HUES6 (cell line): ENCODE results near the gene FAM180B.

Experiments used
- H3K27ac ChIP-seq: 2 replicates; pipeline ENCODE4 v1.7.0; 2013; ENCODE audit warnings: low read depth, mild to moderate bottlenecking, low read length, inconsistent platforms
- H3K27me3 ChIP-seq: 2 replicates; pipeline ENCODE4 v1.6.1; 2013; ENCODE audit warnings: low read length; ENCODE audit not compliant: control insufficient read depth, insufficient read depth
- H3K36me3 ChIP-seq: 2 replicates; pipeline ENCODE4 v1.6.1; 2013; ENCODE audit warnings: low read length; ENCODE audit not compliant: control insufficient read depth, insufficient read depth
- H3K4me1 ChIP-seq: 2 replicates; pipeline ENCODE4 v1.6.1; 2013; ENCODE audit warnings: low read length; ENCODE audit not compliant: control insufficient read depth, insufficient read depth
- H3K4me3 ChIP-seq: 2 replicates; pipeline ENCODE4 v1.5.1; 2013; ENCODE audit warnings: low read depth, low read length
- H3K9ac ChIP-seq: one replicate; pipeline ENCODE4 v1.6.1; 2013; ENCODE audit warnings: mild to moderate bottlenecking, low read length
- H3K9me3 ChIP-seq: 2 replicates; pipeline ENCODE4 v1.6.1; 2013; ENCODE audit warnings: low read depth, low read length; ENCODE audit not compliant: control insufficient read depth, insufficient read depth

The FAM180B gene

DNA sequence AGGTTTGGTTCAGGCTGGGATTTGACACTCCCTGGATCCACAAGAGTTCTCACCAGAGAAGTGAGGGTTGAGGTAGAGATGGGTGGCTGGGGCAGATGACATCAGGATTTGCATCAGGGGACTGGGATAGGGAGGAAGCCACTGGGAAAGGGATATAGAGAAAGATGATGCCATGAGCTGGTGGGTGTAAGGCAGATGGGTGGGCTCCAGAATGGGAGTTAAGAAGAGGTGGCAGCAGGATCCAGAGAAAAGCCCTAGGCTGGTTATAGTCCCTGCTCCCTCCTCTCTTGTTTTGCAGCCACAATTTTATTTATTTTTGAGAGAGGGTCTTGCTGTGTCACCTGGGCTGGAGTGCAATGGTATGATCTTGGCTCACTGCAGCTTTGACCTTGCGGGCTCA lies 9.5 kb downstream of the FAM180B start:
- H3K36me3 ChIP-seq, result no peaks in the 10 kb centered on the region
- H3K4me3 ChIP-seq, result no peak overlapping the region
- peaks cover 45% of the 10 kb centered on the region for H3K27me3 ChIP-seq
- H3K9ac ChIP-seq, result no peak overlapping the region
- no peak overlapping the region for H3K27ac ChIP-seq
- peaks cover 32% of the 10 kb centered on the region for H3K4me1 ChIP-seq
- no peaks in the 10 kb centered on the region for H3K9me3 ChIP-seq

DNA sequence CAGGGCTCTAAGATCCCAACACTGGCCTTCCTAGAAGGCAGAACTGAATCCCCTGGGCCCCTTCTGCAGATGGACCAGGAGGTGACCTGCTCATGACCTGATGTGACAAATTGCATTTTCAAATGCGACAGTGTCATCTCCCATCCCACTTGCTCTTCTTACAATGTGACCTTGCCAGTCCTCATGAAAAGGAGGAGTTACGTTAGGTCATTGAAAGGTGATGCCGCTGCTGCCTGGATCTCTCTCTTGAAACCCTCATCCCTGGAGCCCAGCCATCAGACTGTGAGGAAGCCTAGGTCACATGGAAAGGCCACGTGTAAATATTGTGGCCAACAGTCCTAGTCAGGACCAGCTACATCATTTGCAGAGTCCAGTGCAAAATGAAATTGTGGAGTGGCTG lies 13.4 kb downstream of the FAM180B start:
- no peaks in the 10 kb centered on the region for H3K9me3 ChIP-seq
- no peak overlapping the region for H3K4me3 ChIP-seq
- no peak overlapping the region for H3K27ac ChIP-seq
- H3K36me3 ChIP-seq, result no peaks in the 10 kb centered on the region
- H3K27me3 ChIP-seq, result peaks cover 13% of the 10 kb centered on the region
- no peak overlapping the region for H3K9ac ChIP-seq
- H3K4me1 ChIP-seq, result peaks cover 11% of the 10 kb centered on the region; the same call in 1 of the 2 replicates

DNA sequence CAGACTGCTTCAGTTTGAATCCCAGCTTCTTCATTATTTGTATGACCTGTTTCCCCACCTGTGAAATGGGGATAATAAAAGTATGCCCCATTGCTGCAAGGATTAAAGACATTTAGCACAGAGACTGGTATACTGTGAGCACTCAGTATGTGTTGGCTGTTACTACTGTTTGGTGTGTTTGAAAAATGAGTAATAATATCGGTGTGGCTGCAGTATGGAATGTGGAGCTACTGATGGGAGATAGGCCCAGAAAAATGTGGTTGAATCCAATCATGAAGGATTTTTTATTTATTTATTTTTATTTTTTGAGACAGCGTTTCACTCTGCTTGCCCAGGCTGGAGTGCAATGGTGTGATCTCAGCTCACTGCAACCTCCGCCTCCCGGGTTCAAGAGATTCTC lies 16.8 kb downstream of the FAM180B start:
- Histone ChIP-seq H3K4me1 (0 out of 2 replicates have a peak, but pooled peaks cover 10% of the 10 kb centered on the region), H3K27me3 (no peaks in the 10 kb centered on the region), H3K27ac (no peak overlapping the region), H3K36me3 (no peaks in the 10 kb centered on the region), H3K9me3 (no peaks in the 10 kb centered on the region), H3K9ac (no peak overlapping the region), H3K4me3 (no peak overlapping the region)

DNA sequence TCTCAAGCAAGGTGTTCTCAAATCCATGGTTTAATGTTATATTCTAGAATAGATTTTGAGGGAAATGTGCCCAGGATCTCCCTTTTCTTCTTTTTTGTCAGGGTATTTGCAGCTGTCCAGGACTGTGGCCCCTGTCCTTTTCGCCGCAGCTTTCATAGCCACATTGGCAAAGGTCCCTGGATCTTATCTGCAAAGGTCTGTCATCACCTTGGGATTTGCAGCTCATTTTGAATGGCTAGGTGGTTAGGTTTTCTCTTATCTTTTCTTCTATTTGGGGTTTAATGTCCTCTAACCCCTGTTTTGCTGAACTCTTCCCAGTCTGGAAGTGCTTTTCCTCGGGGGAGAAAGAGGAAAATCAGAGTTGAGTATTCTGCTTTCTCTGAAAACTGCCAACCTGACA lies 19.4 kb downstream of the FAM180B start:
- Histone ChIP-seq H3K4me3 (no peak overlapping the region), H3K36me3 (0 out of 2 replicates have a peak, but pooled peaks cover 5% of the 10 kb centered on the region), H3K9ac (no peak overlapping the region), H3K9me3 (no peaks in the 10 kb centered on the region), H3K27ac (no peak overlapping the region), H3K27me3 (no peaks in the 10 kb centered on the region), H3K4me1 (no peaks in the 10 kb centered on the region)

DNA sequence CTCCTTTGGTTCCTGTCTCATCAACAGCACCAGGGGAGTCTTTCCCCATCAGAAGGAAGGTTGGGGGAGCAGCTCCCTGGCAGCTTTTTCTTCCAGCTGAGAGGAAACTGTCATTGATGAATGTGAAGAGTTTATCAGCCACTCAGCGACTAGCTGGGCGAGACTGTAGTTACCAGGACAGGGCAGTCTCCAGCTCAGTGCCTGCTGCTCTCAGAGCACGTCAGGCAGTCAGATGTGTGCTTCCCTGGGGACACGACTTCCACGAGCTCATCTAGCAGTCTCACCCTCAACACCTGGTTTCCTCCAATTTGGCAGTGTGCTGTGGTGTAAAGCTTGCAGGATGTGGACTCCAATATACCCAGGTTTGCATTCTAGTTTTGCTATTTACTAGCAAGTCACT lies 20.3 kb downstream of the FAM180B start:
- H3K4me3 ChIP-seq, result no peak overlapping the region
- no peak overlapping the region for H3K27ac ChIP-seq

DNA sequence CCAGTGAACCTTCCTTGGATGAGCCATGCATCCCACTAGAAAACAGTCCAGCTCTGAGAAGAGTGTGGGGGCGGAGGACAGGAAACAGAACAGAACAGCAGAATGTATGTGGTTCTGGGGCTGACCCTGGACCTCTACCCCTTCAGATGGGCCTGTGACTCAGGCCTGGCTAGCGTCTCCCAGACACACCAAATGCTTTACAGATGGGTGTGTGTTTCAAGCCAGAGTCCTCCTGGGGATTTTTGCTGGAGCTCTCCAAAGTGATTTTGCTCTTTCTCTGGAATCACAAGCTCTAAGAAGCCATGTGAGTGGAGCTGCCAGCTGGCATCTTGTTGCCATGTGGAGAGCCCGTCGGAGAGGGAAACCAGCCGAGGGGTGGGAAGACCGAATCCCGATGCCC lies 20.9 kb downstream of the FAM180B start:
- H3K27me3 ChIP-seq, result no peaks in the 10 kb centered on the region
- peaks cover 10% of the 10 kb centered on the region; the same call in 1 of the 2 replicates for H3K36me3 ChIP-seq
- no peaks in the 10 kb centered on the region for H3K9me3 ChIP-seq
- H3K4me1 ChIP-seq, result no peaks in the 10 kb centered on the region
- no peak overlapping the region for H3K9ac ChIP-seq
- H3K27ac ChIP-seq, result no peak overlapping the region
- no peak overlapping the region for H3K4me3 ChIP-seq

More for the DNA sequence above, 20.3 kb downstream of the FAM180B start:
- Histone ChIP-seq H3K27me3 (no peaks in the 10 kb centered on the region), H3K9me3 (no peaks in the 10 kb centered on the region), H3K4me1 (no peaks in the 10 kb centered on the region), H3K36me3 (peaks cover 10% of the 10 kb centered on the region; the same call in 1 of the 2 replicates), H3K9ac (peak overlapping the region; percentile 3)

DNA sequence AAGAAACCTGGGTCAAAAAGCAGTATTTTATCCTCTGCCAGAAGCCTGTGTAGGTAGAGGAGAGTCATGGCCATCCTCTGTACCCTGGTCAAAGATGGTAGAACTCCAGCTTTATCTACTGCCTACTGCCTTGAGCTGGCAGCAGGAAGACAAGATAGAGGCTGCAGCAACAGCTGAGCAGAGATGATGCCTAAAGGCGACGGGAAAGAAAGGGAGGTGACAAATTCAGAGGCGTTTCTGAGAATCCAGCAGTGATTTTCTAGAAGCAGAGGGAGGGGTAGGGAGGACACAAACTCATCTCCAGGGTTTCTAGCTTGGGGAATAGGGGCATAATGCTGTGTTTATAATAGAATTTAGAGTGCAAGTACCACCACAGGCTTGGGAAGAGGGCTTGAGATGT lies 23.2 kb downstream of the FAM180B start:
- H3K9me3 ChIP-seq, result no peaks in the 10 kb centered on the region
- no peaks in the 10 kb centered on the region for H3K4me1 ChIP-seq
- H3K4me3 ChIP-seq, result no peak overlapping the region
- no peaks in the 10 kb centered on the region for H3K27me3 ChIP-seq
- H3K36me3 ChIP-seq, result peaks cover 10% of the 10 kb centered on the region; the same call in 1 of the 2 replicates
- H3K9ac ChIP-seq, result no peak overlapping the region
- no peak overlapping the region for H3K27ac ChIP-seq

DNA sequence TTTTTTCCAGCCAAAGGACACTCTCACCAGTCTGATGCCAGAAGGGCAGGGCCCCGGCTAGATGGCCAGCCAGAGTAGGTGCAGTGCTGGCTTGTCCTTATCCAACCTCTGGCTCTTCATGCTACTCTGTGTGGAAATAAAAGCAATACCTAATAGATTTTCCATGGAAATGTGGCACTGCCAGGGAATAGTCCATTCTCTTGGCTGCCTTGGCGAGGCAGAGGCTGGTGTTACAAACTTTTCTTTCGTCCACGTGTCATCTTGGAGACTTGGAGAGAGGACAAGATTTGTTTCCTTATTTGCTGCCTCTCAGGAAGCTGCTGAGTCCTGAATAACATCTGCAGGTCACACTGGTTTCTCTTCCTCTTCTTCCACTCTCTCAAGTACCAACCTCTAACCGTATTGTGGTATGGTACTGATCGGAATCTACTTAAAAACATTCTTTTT lies 24.9 kb downstream of the FAM180B start:
- Histone ChIP-seq H3K9me3 (no peaks in the 10 kb centered on the region), H3K4me3 (no peak overlapping the region), H3K9ac (no peak overlapping the region), H3K27me3 (no peaks in the 10 kb centered on the region), H3K27ac (no peak overlapping the region), H3K4me1 (no peaks in the 10 kb centered on the region), H3K36me3 (peaks cover 14% of the 10 kb centered on the region; the same call in 1 of the 2 replicates)

DNA sequence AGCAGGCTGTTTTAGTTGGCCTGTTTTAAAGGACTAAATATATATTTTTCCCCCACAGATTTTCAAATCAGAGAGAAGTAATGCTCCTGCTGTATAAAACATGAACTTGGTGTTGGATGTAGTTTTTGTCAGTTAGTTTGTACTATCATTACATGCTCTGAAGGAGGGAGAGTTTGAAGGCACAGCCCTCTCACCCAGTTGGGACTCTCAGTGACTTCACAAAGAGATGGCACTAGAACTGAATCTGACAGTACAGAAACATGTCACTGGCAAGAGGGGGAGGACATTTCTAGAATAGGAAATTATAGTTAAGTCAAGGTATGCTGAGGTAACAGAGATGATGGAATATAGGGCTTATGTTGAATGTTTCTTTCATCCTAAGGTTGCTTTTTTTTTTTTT lies 28.8 kb downstream of the FAM180B start:
- H3K4me3 ChIP-seq, result no peak overlapping the region
- H3K9me3 ChIP-seq, result no peaks in the 10 kb centered on the region
- no peaks in the 10 kb centered on the region for H3K27me3 ChIP-seq
- peaks cover 40% of the 10 kb centered on the region for H3K36me3 ChIP-seq
- H3K9ac ChIP-seq, result no peak overlapping the region
- H3K27ac ChIP-seq, result no peak overlapping the region
- H3K4me1 ChIP-seq, result no peaks in the 10 kb centered on the region

DNA sequence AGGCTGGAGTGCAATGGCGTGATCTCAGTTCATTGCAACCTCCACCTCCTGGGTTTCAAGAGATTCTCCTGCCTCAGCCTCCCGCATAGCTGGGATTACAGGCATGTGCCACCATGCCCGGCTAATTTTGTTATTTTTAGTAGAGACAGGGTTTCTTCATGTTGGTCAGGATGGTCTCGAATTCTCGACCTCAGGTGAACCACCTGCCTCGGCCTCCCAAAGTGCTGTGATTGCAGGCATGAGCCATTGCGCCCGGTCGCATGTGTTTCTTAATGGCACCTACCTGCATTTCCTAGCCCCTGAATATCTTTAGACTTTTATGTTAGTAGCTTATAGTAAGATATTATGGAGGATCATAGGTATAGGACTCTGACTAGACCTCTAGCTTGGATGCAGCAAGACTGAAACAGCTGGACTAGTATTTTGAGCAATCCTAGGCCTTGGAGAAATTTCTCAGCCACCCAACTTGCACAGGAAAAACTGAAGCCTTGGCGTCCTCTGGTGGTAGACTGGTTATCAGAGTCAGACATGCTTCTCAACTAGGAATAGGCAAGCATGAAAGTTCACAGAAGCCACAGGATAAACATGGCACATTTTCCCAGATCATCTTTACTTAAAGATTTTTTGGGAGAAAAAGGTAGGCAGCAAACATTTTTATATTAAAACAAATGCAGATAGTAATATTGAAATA lies 30.4 kb downstream of the FAM180B start:
- Histone ChIP-seq H3K9me3 (no peaks in the 10 kb centered on the region), H3K36me3 (peaks cover 49% of the 10 kb centered on the region), H3K9ac (no peak overlapping the region), H3K27ac (no peak overlapping the region), H3K4me3 (no peak overlapping the region), H3K27me3 (no peaks in the 10 kb centered on the region), H3K4me1 (no peaks in the 10 kb centered on the region)

DNA sequence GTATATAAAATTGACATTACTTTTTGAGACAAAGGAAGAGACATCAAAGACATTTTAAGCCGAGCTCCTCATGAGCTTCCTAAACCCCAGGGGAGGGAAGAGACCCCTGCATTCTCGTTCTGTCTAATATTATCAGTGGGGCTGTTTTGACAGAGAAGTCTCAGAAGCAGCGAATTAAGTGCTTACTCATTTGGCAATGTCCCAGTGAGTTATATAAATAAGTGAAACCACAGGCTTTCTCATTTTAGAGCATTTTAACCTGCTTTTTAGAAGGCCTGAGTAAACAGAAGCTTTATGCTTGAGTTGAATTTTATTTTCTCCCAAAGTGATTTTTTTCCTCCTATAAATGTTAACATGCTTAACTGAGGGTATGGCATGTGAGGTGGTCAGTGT lies 30.9 kb downstream of the FAM180B start:
- Histone ChIP-seq H3K27ac (no peak overlapping the region), H3K36me3 (peaks cover 54% of the 10 kb centered on the region), H3K9ac (no peak overlapping the region), H3K4me3 (no peak overlapping the region), H3K9me3 (no peaks in the 10 kb centered on the region), H3K4me1 (no peaks in the 10 kb centered on the region), H3K27me3 (no peaks in the 10 kb centered on the region)
